Bronchial smooth muscle cell (primary cell): ENCODE results near the gene CXCL12. TPM values are rescaled to one million over a fixed set of nuclear protein-coding genes. Genes with fewer than 3 reads are reported as not detected.

Source experiments
- total RNA-seq: library from RNA; depleted of rRNA; stranded (reverse); fragments of >200 nt; gene quantifications from 2 replicates; pipeline ENCODE4 v1.2.1, GENCODE V29; 2014

The CXCL12 gene
- total RNA-seq = 54.7 and 125 TPM in 2 replicates

GRCh38 chr10:44385026-44385695, at the start of gene CXCL12:
Gene CXCL12 (minus strand): TSS chr10:44385097. CDS start chr10:44385005, 92 bp downstream.

